PC-9 (cell line): ENCODE data around the gene SRGAP3. TPM values are rescaled to one million over a fixed set of nuclear protein-coding genes. Genes with fewer than 3 reads are reported as not detected.

Experiments
- BruUV-seq: library from RNA; stranded (reverse); fragments of 400-500 nt; replicated peaks from 2 replicates; lab custom pipeline; 2021; lab: Mats Ljungman, UMichigan
- CTCF ChIA-PET: fragments of 300-600 bp; sonication (Branson Sonifier 250); formaldehyde crosslinking; loops from one replicate; lab custom pipeline; 2022; ENCODE audit warnings: antibody characterized with exemption; lab: Charles Lee
- POLR2A ChIA-PET: fragments of 300-600 bp; sonication (Branson Sonifier 250); formaldehyde crosslinking; loops from one replicate; lab custom pipeline; 2022; ENCODE audit warnings: antibody characterized with exemption; ENCODE audit not compliant: unreplicated experiment; lab: Charles Lee
- DNase-seq, 2 experiments: peaks; one replicate each; pipeline versions ENCODE4 v3.0.0 to v3.0.0-alpha.2; 2015 to 2022; ENCODE audit warnings: mixed read lengths in 1 of 2
- H2AFZ ChIP-seq: fragments of 200-600 bp; sonication (generic); 2 replicates; pipeline ENCODE4 v1.8.1; 2017; ENCODE audit warnings: antibody characterized with exemption
- H3F3A ChIP-seq: fragments of 200-600 bp; sonication (generic); 2 replicates; pipeline ENCODE4 v1.8.1; 2017; ENCODE audit warnings: antibody characterized with exemption, mild to moderate bottlenecking, low read depth; ENCODE audit not compliant: insufficient read depth
- H3K27ac ChIP-seq: fragments of 200-600 bp; sonication (generic); 2 replicates; pipeline ENCODE4 v1.6.1; 2016; ENCODE audit warnings: mixed run types
- H3K27me3 ChIP-seq: fragments of 200-600 bp; sonication (generic); 2 replicates; pipeline ENCODE4 v1.6.1; 2016; ENCODE audit warnings: low read depth, mixed run types; ENCODE audit not compliant: insufficient read depth
- H3K36me3 ChIP-seq: fragments of 200-600 bp; sonication (generic); 2 replicates; pipeline ENCODE4 v1.6.1; 2016; ENCODE audit warnings: low read depth, mixed run types
- H3K4me1 ChIP-seq: fragments of 200-600 bp; sonication (generic); replicated peaks from 2 replicates; pipeline ENCODE4 v1.6.1; 2016; ENCODE audit warnings: mixed run types; ENCODE audit not compliant: insufficient read depth
- H3K4me2 ChIP-seq: fragments of 200-600 bp; sonication (generic); 2 replicates; pipeline ENCODE4 v1.6.1; 2017; ENCODE audit warnings: mixed run types
- H3K4me3 ChIP-seq: fragments of 200-600 bp; sonication (generic); 2 replicates; pipeline ENCODE4 v1.6.1; 2016; ENCODE audit warnings: mixed run types
- H3K79me2 ChIP-seq: fragments of 200-600 bp; sonication (generic); 2 replicates; pipeline ENCODE4 v1.6.1; 2017; ENCODE audit warnings: low read depth, mixed run types
- H3K9me2 ChIP-seq: fragments of 200-600 bp; sonication (generic); 2 replicates; pipeline ENCODE4 v1.8.1; 2017; ENCODE audit warnings: mild to moderate bottlenecking; ENCODE audit not compliant: insufficient read depth
- H3K9me3 ChIP-seq: fragments of 200-600 bp; sonication (generic); 2 replicates; pipeline ENCODE4 v1.8.1; 2016; ENCODE audit warnings: low read depth; ENCODE audit not compliant: insufficient read depth
- H4K20me1 ChIP-seq: fragments of 200-600 bp; sonication (generic); 2 replicates; pipeline ENCODE4 v1.8.1; 2017; ENCODE audit not compliant: insufficient read depth
- EZH2 ChIP-seq: fragments of 200-600 bp; sonication (generic); IDR thresholded peaks from 2 replicates; pipeline ENCODE4 v1.8.0; 2017; ENCODE audit warnings: antibody characterized with exemption, low read depth
- intact Hi-C: fragments of 100-400 bp; cut with micrococcal nuclease; formaldehyde crosslinking; loops from one replicate; pipeline ENCODE4 v1.10.0; 2022; ENCODE audit not compliant: unreplicated experiment
- total RNA-seq: library from RNA; stranded (reverse); gene quantifications from 2 replicates; pipeline ENCODE4 v1.2.3, GENCODE V29; 2021
- TF ChIP-seq, protein P1 (sequence below): fragments of 200-600 bp; sonication (generic); conservative IDR thresholded peaks from 2 replicates; pipeline ENCODE4 v1.6.1; 2017; ENCODE audit warnings: mixed run types, antibody characterized with exemption, mild to moderate bottlenecking, moderate library complexity

The SRGAP3 gene
- total RNA-seq, 1 experiment from 2014 or later = 17.5 TPM

DNA sequence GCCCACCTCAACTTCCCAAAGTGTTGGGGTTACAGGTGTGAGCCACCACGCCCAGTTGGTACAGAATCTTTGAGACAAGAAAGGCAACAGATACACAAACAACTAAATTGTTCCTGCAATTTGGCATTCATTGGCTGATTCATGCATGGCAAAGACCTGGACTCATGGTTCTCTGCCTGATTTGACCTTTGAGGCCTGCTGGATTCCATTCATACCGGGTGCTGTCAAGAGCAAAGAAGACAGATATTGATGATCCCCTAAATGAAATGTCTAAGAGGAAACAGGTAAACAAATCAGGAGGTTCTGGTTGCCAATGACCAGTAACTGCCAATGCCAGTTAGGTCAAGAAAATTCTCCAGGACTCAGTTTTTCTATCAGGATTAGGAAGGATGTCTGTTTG, 242.2 kb downstream of the SRGAP3 start:
- no peaks in the 10 kb centered on the region for H3K36me3 ChIP-seq
- ChIA-PET POLR2A (no interaction called here), CTCF (no interaction called here)
- H3K79me2 ChIP-seq = no peaks in the 10 kb centered on the region
- no peaks in the 10 kb centered on the region for H3K4me1 ChIP-seq
- H3K4me3 ChIP-seq = no peak overlapping the region
- H3K27ac ChIP-seq = no peak overlapping the region
- H4K20me1 ChIP-seq = no peaks in the 10 kb centered on the region
- intact Hi-C loops = no loop called here
- BruUV-seq = no TSS peak
- H3K4me2 ChIP-seq = no peak overlapping the region
- H2AFZ ChIP-seq = no peak overlapping the region
- H3K9me2 ChIP-seq = 0 out of 2 replicates have a peak, but pooled peaks cover 3% of the 10 kb centered on the region
- H3F3A ChIP-seq = no peaks in the 10 kb centered on the region
- DNase-seq = no peak
- TF ChIP-seq, protein P1, sequence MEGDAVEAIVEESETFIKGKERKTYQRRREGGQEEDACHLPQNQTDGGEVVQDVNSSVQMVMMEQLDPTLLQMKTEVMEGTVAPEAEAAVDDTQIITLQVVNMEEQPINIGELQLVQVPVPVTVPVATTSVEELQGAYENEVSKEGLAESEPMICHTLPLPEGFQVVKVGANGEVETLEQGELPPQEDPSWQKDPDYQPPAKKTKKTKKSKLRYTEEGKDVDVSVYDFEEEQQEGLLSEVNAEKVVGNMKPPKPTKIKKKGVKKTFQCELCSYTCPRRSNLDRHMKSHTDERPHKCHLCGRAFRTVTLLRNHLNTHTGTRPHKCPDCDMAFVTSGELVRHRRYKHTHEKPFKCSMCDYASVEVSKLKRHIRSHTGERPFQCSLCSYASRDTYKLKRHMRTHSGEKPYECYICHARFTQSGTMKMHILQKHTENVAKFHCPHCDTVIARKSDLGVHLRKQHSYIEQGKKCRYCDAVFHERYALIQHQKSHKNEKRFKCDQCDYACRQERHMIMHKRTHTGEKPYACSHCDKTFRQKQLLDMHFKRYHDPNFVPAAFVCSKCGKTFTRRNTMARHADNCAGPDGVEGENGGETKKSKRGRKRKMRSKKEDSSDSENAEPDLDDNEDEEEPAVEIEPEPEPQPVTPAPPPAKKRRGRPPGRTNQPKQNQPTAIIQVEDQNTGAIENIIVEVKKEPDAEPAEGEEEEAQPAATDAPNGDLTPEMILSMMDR = no peak
- TF ChIP-seq EZH2 = no peak
- H3K27me3 ChIP-seq = no peaks in the 10 kb centered on the region
- no peaks in the 10 kb centered on the region for H3K9me3 ChIP-seq

DNA sequence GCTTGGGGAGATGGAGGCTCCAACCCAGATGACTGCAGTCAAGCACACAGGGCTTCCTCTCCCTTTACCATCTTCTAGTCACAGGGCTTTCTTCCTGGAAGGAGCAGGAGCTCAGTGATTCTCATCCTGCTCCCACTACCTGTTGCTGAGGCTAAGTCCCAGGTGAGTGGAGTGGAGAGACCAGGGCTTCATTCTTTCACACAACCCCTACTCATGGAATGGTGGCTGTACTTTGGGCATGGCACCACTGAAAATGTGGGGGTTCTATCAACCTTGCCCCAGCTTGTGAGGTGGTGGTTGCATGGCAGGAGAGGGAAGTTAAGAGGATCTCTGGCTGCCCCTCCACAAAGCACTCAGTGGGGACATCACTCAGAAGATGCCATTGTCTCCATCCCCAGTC, 249.4 kb downstream of the SRGAP3 start:
- Histone ChIP-seq H3F3A (no peaks in the 10 kb centered on the region), H3K36me3 (no peaks in the 10 kb centered on the region), H4K20me1 (no peaks in the 10 kb centered on the region), H3K9me2 (0 out of 2 replicates have a peak, but pooled peaks cover 3% of the 10 kb centered on the region), H3K4me2 (no peak overlapping the region), H3K4me3 (no peak overlapping the region), H3K27me3 (0 out of 2 replicates have a peak, but pooled peaks cover 4% of the 10 kb centered on the region), H3K9me3 (no peaks in the 10 kb centered on the region), H3K27ac (no peak overlapping the region), H3K4me1 (no peaks in the 10 kb centered on the region), H2AFZ (no peak overlapping the region), H3K79me2 (no peaks in the 10 kb centered on the region)
- CTCF ChIA-PET = no interaction called here
- intact Hi-C loops = no loop called here
- POLR2A ChIA-PET = no interaction called here
- BruUV-seq = no TSS peak
- TF ChIP-seq EZH2 = no peak
- TF ChIP-seq, protein P1 = no peak
- no peak for DNase-seq

DNA sequence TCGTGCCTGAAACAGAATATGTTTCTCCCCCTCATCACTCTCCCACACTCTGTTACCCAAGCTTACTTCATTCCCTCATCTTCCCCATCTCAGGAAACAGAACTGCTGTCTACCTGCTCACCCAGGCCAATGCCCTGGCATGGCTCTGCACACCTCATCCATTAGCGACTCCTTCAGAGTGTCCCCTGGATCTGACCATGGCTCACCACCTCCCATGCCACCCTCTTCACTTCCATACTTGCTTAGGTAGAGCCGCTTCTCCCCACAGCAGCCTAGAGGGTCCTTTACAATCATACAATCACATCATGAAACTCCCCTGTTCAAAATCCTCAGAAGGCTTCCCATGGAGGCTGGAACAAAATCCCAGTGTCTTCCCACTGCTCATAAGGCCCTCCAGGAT, 252.3 kb downstream of the SRGAP3 start:
- TF ChIP-seq, protein P1 = no peak
- TF ChIP-seq EZH2 = no peak
- Histone ChIP-seq H3K4me1 (no peaks in the 10 kb centered on the region), H4K20me1 (no peaks in the 10 kb centered on the region), H3K4me3 (no peak overlapping the region), H3F3A (no peaks in the 10 kb centered on the region), H3K9me3 (no peaks in the 10 kb centered on the region), H3K4me2 (no peak overlapping the region), H2AFZ (no peak overlapping the region), H3K27me3 (0 out of 2 replicates have a peak, but pooled peaks cover 4% of the 10 kb centered on the region), H3K9me2 (no peaks in the 10 kb centered on the region), H3K27ac (no peak overlapping the region), H3K79me2 (no peaks in the 10 kb centered on the region), H3K36me3 (no peaks in the 10 kb centered on the region)
- no peak for DNase-seq
- POLR2A ChIA-PET = no interaction called here
- BruUV-seq = no TSS peak
- intact Hi-C loops = no loop called here
- CTCF ChIA-PET = no interaction called here
